NCI-H82 treated with DMSO at 0.1 percent for 48 hours (cell line): ENCODE data around the gene MARCHF2.

Experiments
- DNase-seq: peaks from one replicate; lab custom pipeline; 2025; ENCODE audit not compliant: unreplicated experiment; lab: John Stamatoyannopoulos, UW

Gene MARCHF2

DNA sequence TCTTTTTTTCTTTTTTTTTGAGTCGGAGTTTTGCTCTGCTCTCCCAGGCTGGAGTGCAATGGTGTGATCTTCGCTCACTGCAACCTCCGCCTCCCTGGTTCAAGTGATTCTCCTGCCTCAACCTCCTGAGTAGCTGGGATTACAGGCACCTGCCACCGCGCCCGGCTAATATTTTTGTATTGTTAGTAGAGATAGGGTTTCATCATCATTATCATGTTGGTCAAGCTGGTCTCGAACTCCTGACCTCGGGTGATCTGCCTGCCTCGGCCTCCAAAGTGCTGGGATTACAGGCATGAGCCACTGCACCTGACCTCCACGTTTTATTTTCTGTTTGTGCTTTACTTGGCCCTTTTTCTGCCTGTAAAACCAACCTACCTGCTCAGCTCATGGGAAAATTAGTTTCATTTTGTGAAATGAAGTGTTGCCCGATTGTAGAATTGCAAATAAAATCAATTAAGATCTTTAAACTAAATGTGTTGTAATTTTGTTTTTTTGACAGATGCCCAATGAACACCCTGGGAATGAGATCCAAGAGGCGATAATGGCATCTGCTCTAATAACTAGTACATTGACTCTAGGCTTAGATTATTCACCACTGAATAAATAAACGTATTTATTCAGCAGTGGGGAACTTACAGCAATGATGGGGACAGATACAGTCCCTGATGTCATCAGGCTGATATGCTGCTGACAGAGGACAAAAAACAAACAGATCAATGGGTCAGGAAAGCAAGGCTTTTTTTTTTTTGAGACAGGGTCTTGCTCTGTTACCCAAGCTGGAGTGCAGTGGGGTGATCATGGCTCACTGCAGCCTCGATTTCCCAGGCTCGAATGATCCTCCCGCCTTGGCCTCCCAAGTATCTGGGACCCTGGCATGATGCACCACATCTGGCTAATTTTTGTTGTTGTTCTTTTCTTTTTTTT lies 25.2 kb upstream of the MARCHF2 start:
- DNase-seq, result no peak

DNA sequence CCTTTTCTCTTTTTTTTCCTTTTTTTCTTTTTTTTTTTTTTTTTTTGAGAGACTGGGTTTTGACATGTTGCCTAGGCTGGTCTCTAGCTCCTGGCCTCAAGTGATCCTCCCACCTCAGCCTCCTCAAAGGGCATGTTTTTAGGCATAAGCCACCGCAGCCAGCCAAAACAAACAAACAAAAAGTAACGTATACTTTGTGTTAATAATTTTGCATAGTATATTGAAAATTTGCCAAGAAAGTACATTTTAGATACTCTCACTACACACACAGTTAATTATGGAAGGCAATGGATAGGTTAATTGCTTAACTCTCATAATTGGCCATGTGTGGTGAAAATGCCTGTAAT lies 24.5 kb upstream of the MARCHF2 start:
- DNase-seq, result no peak

DNA sequence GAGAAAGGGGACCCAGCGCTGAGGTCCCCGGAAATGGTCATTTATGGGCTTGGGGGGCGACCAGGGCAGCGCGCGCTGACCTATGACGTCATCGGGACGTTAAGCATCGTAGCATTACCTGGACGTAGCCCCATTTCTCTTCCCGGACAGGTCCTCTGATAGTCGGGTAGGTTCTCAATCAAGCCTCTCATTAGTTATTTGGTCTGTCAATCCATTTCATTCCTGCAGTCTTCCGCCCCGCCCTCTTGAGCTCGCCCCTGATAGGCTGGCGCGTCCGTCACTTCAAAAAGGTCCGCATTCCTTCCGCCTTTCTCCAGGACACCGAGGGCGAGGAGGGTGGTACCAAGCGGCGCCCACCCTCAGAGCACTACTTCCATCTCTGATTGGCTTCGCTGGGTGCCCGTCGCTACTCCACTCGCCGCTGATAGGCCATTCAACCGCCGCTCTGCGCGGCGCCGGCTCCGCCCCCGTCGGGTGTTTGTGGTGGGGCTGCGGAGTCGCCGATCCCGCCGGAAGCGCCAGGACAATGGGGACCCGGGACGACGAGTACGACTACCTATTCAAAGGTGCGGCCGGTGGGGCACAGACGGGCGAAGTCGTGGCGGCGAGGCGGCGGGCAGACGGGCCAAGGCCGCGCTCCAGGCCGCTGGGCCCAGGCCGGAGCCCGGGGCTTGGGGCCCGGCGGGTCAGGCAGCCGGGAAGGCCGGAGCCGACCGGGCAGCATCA lies 23.1 kb upstream of the MARCHF2 start, which contains the start of gene RAB11B:
TSS of gene RAB11B (plus strand) at position 470 of the 726 bp plus-strand sequence. CDS start at position 527, 57 bp downstream.
- peak; percentile 97 for DNase-seq

DNA sequence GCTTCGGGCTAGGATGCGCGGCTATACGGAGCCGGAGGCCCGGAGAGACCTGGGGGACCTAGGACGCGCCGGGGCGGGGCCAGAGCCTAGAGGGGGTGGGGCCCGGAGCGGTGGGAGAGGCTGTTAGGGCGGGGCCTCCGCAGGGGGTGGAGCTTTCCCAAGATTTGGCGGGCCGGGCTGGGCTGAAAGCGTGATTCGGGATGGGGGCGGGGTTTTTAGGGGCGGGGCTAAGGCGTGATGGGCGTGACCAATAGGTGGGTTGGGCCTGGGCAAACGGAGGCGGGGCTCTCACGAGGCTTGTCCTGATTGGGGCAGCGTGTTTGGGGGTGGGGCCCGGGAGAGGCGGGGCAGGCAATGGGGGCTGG lies 22.5 kb upstream of the MARCHF2 start:
- DNase-seq, result peak; percentile 54

DNA sequence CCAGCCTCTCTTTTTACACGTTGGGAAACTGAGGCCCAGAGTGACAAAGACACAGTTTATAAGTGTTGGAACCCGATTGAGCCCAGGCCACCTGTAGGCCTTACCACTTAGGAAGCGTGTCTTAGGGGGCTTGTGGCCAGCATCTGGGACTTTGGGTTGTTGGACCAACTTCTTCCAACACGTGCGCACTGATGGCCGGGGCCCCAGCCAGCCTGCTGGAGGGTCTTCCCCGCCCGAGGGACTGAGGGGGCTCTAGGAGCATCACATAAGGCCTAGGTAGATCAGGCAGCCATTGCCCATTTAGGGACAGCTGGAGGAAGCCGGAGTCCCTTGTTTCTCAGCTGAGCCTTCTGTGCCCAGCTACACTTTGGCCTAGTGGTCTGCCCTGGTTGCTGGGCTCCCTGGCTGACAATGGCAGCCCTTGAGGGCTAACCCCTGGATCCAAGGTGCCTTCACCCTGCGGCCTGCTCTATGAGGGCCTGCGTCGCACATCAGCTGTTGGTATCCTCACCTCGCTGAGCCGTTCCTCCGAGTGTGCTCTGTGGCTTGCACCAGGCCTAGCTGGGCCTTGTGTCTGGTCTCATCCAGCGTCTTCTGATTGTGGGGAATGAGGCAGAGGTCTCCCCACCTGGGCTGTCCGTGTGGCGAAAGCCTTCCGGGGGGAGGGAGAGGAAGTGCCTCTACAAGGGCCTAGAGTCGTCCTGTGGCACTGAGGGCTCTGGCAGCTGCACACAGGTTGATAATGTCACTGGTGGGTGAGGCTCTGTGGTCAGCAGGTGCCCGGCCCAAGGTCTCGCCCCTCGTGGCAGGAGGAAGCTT lies 21.7 kb upstream of the MARCHF2 start:
- no peak for DNase-seq

DNA sequence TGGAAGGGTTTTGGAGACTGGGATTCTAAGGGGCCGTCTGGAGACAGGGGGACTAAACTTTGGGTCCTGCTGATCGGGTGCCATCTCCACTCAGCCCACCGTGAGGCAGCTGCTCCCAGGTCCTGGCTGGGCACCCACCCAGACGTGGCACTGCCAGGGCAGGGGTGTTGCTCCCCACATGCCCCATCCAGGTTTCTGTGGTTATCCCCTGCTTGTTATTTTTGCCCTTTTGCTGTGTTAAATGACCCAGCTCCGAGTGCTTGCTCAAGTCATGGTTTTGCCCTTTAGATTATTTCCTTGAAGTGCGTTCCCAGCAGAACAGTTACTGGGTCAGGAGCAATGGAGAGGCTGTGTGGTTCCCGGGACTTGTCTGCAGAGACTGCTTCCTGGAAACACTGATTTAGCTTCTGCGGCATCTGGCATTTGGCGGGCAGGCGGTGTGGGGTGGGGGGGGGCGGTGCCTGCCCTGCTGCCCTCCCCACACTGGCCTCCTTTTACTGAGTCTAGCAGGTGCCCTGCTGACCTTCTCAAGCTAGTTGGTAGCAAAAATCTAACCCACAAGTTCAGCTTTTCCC lies 21.0 kb upstream of the MARCHF2 start:
- no peak for DNase-seq

DNA sequence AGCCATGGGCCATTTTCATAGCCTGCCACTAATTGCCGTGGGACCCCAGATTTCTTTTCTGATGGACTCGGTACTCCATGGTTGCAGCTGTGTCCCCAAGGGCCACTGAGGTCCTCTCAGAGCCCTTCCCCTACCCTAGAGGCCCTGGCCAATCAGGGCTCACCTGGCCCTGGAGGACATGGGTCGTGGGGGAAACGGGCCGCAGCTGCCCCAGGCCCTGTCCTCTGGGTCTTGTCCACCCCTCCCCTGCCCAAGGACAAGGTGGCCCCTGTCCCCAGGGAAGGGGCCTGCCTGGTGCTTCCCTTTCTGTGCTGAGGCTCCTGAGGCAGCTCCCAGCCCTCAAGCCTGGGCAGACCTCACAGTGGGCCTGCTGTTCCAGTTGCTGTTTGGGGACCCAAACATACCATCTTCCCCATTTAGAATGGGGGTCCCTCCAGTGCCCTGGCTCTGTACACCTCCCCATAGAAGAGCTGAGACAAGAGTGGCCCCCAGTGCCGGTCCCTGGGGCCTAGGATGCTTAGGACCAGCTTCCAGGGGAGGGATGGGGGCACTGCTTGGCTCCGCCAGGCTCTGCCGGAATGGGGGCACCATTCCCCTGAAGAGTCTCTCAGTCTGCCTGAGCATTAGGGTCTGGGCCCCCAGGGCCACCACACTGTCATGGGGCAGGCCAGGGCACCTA lies 19.8 kb upstream of the MARCHF2 start:
- DNase-seq, result no peak

DNA sequence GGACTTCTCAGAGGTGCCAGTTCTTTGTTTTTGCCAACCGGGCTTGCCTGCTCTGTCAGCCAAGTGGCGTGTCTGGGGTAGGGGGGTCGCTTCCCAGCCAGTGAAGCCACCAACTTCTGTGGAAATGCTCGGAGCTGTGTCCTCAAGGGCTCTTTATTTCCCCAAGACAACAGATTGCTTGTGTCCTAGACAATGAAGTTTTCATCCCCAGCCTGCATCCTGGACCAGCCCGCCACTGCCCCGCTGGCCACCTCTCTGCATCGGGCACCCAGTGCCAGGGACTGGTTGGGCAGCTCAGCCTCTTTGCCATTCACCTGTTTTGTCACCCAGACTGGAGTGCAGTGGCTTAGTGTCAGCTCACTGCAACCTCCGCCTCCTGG lies 19.2 kb upstream of the MARCHF2 start:
- no peak for DNase-seq

DNA sequence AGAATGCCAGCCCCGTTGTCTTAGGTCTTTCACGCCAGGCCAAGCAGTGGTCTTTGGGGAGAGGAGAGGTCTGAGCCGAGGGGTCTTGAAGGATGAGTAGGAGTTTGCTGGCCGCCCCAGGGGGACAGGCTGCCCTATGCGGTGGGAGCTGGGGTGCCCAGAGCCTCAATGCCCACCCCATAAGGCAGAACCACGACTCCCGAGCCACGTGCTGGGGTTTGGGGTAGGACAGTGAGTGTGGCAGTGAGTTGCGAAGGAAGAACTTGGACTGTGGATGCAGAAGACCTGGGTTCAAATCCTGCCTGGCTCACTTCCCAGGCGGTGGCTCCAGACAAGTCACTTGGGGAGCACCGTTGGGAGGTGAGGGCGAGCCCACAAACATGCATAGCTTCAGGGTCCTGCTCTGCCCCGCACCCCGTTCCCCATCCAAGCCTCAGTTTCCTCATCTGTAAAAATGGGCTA lies 17.5 kb upstream of the MARCHF2 start:
- no peak for DNase-seq

DNA sequence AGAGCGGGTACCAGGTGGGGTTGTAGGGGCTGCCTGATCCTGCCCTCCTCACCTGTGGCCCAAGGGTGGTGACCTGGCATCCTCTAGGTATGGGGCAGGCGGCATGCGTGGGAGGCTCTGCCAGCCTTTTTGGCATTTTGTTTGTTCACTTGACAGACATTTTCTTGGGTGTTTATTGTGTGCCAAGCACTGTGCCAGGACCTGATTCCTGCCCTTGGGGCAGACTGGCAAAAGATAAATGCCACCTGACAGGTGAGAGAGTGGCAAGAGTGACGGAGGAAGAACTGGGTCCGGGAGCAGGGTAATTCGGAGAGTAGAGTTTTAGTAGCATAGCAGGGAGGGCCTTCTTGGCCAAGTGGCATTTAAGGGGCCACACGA lies 16.9 kb upstream of the MARCHF2 start:
- DNase-seq, result no peak

DNA sequence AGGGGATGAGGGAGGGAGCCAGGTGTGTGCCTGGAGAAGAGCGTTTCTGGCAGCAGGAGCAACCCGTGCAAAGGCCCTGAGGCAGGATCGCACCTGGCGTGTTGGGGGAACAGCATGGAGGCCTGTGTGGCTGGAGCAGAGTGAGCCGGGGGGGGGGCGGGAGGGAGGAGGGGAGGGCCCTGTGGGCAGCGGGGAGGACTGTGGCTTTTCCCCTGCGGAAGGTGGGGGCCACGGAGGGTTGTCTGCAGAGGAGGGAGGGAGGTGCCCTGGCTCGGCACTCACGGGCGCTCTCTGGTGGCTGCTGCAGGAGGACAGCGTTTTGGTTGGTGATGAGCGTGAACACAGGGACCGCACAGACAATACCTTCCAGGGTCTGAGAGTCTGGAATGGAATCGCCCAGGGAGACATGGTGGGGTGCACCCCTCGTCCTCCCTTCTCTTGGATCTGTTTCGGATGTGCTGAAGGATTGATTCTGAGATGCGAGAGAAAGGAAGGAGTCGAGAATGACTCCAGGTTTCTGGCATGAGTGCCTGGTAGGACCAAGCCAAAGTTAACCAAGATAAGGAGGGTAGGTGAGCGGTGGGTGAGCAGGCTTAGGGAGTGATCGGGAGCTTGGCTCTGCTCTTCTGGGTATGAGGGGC lies 16.4 kb upstream of the MARCHF2 start:
- no peak for DNase-seq

DNA sequence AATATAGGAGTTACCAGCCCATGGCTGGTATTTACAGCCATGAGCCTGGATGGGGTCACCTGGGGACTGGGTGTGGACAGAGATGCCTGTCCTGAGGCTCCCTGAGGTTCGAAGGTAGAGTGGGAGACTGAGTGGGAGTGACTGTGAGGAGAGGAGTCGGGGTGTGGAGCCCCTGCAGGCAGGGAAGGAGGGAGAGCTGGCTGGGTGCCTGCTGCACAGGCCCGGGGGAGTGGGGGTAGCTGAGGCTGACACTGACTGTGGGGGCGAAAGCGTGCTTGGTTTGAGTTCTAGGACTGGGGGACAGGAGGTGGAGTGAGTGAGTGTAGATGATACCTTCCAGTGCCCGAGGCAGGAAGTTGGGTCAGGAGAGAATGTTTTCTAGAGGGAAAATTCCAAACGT lies 15.8 kb upstream of the MARCHF2 start:
- no peak for DNase-seq

DNA sequence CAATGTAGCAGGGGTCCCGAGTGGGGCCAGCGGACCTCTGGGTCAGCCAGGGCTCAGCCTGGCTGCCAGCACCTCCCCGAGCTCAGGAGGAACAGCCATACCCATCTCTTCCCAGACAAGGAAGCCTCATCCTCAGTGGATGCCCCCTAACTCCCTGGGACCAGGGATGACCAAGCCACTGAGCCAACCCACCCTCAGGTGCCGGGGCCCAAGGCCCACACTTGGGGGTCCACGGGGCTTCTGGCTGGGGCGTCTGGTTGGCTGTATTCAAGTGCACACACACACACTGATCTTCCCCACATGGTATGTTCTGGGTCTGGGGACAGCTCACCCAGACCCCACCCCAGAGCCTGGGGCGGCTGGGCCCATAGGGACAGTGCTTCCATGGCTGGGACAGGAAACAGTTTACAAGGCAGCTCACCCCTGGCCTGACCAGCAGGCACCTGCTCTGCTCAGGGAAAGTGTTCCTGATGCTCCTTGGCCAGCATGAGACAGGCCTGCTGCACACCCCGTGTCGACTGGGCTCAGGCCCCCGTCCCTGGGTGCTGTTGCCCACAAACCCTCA lies 15.3 kb upstream of the MARCHF2 start:
- no peak for DNase-seq

DNA sequence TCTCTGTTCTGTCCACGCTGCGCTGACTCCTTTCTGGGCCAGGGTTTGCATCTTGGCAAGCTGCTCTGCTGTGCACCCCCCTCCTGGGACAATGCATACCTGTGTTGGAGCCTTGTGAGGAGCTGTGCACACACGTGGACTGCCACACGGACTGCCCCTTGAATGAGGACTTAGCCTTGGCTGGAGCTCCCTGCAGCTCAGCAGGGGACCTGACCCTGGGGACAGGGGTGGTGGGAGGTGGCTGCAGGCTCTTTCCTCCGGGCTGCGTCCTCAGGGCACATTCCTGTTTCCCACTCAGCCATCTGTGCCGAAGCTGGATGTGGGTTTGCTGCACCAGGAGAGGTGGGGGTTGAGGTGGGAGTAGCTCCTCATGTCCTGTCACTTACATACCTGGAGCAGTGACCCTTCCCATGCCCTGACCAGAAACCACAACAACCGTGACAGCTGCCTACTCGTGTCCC lies 14.8 kb upstream of the MARCHF2 start:
- no peak for DNase-seq

DNA sequence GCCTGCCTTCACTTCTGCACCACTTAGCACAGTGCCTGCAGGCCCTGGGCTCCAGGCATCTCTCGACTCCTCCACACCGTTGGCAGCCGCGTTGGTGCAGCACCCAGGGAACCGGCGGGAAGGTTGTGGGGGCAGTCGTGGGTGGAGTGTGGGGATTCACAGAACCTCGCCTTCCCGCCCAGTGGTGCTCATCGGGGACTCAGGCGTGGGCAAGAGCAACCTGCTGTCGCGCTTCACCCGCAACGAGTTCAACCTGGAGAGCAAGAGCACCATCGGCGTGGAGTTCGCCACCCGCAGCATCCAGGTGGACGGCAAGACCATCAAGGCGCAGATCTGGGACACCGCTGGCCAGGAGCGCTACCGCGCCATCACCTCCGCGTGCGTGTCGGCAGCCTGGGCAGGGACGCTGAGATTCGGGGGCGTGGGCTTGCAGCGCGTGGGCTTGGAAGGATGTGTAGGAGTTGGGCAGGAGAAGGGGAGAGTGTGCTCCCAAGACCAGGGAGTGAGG lies 13.4 kb upstream of the MARCHF2 start:
- no peak for DNase-seq

DNA sequence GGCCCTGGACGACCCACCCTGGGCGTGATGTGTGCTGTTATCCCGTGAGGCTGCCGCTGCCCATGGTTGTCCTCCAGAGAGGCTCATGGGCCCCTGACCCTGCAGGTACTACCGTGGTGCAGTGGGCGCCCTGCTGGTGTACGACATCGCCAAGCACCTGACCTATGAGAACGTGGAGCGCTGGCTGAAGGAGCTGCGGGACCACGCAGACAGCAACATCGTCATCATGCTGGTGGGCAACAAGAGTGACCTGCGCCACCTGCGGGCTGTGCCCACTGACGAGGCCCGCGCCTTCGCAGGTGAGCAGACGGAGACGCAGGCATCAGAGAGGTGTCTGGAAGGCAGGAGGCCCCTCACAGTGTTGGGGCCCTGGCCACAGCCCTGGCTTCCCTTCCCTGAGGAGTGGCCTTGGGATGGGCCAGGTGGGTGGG lies 11.1 kb upstream of the MARCHF2 start:
- DNase-seq, result no peak

DNA sequence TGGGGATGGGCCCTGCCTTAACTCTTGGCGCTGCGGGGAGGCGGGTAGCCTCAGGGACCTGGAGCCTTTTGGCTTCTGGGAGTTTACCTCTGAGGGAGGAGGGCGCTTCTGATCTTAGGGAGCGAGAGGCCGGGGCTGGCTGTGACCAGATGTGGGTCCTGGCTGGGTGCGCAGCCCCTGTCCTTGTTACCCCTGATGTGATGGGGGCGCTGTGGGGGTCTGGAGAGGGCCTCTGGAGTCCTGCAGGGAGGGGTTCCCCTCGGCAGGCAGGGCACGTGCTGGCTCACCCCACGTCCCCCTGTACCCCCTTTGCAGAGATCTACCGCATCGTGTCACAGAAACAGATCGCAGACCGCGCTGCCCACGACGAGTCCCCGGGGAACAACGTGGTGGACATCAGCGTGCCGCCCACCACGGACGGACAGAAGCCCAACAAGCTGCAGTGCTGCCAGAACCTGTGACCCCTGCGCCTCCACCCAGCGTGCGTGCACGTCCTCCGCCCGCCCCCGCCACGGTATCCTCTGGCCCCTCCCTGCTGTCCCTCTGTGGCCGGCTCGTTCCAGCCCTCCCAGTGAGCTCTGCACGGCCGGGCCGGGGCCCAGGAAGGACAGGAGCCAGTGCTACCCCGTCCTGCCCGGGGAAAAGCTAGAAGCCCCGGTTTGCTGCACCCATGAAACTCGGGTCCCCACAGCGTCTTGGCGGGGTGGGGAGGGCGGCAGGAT lies 9.8 kb upstream of the MARCHF2 start:
- DNase-seq, result no peak

DNA sequence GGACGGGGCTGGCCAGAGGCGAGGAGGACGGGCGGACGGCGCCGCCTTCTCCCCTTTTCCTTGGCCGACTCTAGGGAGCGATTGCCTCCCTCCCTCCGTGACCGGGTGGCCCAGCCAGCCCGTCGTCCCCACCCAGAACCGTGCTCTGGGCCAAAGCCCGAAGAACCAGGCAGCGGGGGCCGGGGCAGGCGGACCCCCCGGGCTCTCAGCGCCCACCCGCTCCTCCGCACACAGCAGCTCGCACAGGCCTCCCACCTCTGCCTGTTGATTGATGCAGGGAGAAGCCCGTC lies 9.3 kb upstream of the MARCHF2 start:
- DNase-seq, result no peak
